Stimulated activated CD4-positive, alpha-beta T cell treated with anti-CD3 and anti-CD28 coated beads, Interleukin-1b, Interleukin-23, amount 100 ng/mL, for 1 hour (primary cell): Measurements from ENCODE around the gene SSC4D.
"Not testable (repeated sequence)": the region's sequence is repeated elsewhere in the genome, so short reads cannot be mapped to it uniquely, and the experiment has no call there.

Experiments
- DNase-seq, 2 donors: peaks; one replicate each; pipeline ENCODE4 v3.0.0-alpha.2; 2020; ENCODE audit warnings: low read depth in 2 of 2

SSC4D gene

DNA sequence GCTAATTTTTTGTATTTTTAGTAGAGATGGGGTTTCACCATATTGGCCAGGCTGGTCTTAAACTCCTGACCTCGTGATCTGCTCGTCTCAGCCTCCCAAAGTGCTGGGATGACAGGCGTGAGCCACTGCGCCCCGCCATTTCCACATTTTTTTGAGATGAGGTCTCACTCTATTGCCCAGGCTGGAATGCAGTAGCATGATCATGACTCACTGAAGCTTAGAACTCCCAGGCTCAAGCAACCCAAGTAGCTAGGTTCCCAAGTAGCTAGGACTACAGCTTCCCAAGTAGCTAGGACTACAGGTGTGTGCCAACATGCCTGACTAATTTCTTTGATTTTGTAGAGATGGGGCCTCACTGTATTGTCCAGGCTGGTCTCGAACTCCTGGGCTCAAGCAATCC is 11.6 kb upstream of the SSC4D start:
- not testable (repeated sequence) for DNase-seq

GRCh38 chr7:76417654-76418310 is 8.3 kb upstream of the SSC4D start:
- DNase-seq: not testable (repeated sequence)

DNA sequence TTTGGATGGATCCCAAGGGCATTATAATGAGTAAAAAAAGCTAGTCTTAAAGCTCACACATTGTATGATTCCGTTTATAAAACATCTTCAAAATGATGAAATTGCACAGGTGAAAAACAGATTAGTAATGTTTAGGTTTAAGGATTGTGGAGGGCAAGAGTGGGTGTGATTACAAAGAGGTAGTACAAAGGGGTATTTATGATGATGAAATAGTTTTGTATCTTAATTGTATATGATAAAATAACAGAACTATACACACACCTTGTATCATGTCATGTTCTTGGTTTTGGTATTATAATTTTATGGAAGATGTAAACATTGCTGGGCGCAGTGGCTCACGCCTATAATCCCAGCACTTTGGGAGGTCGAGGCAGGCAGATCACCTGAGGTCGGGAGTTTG is 2.8 kb upstream of the SSC4D start:
- no peak for DNase-seq

- no peak for DNase-seq
These were observed 2.1 kb upstream of the SSC4D start for GRCh38 chr7:76411626-76412025.

DNA sequence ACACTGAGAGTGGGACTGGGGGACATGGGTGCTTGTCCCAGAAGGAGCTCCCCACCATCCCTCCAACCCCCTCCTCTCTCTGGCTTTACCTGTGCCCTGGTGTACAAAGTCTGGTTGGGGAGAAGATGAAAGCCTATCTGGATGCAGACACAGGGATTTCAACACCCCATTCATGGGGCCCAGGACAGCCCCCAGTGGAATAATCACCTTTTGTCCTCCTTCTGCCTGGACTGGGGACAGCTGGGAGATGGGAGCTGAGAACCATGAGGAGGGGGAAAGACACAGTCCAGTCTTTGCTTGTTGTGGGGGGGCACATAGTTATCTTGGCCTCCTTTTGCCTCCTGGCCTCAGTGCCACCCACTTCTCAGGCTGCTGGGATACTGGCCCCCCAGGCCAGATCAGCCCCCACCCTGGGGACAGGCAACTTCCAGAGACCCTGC is 1.4 kb downstream of the SSC4D start:
- no peak for DNase-seq

- no peak for DNase-seq
These were observed 1.8 kb downstream of the SSC4D start for GRCh38 chr7:76407718-76408117.

- DNase-seq: no peak
These were observed 3.8 kb downstream of the SSC4D start for GRCh38 chr7:76405738-76406137.

- no peak for DNase-seq
These were observed 5.6 kb downstream of the SSC4D start for GRCh38 chr7:76403780-76404494.

DNA sequence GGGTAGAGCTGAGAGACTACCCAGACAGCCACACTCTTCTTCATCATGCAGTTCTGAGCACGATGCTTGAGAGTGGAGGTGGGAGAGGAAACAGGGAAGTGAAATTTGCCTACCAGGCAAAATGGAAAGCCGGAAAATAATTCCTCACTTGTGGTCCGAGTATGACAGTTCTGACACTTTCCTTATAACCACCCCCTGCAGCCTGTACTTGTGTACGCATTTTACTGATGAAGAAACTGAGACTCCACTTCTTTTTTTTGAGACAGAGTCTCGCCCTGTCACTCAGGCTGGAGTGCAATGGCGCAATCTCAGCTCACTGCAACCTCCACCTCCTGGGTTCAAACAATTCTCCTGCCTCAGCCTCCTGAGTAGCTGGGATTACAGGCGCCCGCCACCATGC is 6.4 kb downstream of the SSC4D start:
- DNase-seq: not testable (repeated sequence)

DNA sequence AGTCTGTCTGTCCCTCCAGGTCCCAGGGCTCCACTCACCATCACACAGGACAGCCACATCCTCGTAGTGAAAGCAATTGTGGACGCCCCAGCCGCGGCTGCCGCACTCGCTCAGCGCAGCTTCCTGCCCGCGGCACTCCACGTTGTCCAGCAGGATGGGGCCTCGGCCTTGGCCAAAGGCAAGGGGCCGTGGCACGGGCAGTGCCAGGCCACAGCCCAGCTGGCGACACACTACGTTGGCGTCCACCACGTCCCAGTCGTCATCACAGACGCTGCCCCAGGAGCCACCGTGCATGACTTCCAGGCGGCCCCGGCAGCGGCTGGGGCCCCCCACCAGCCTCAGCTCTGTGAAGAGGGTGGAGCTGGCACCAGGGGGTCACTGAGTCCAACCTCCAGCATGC is 9.2 kb downstream of the SSC4D start:
- no peak for DNase-seq

- DNase-seq: peak; percentile 57 to 82
These were observed 11.9 kb downstream of the SSC4D start for GRCh38 chr7:76397409-76398183.

- DNase-seq: no peak
These were observed 12.6 kb downstream of the SSC4D start for GRCh38 chr7:76396864-76397263.

DNA sequence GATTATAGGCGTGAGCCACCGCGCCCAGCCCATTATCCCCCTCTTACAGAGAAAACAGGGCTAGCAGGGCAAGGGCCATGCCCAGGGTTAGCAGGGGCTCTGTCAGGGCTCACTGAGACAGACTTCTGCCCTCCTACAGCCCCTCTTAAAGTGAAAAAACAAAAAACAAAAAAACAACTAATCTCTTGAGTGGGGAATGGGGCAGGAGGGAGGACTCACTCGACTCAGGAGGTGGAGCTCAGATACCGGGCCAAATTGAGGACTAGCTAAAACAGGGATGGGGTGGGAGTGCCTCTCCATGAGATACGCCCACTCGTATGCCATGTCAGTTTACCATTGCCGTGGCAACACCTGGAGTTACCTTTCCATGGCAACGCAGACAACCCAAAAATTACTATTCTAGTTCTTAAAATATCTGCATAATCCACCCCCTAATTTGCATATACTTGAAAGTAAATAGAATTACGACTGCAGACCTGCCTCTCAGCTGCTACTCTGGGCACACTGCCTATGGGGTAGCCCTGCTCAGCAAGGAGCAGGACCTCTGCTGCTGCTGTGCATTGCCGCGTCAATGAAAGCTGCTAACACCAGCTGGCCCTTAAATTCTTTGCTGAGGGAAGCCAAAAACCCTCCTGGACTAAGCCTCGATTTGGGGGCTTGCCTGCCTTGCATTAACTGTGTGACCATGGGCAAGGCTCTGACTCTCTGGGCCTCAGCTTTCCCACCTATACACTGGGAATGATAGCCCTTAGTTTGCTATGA is 13.4 kb downstream of the SSC4D start:
- DNase-seq: no peak

DNA sequence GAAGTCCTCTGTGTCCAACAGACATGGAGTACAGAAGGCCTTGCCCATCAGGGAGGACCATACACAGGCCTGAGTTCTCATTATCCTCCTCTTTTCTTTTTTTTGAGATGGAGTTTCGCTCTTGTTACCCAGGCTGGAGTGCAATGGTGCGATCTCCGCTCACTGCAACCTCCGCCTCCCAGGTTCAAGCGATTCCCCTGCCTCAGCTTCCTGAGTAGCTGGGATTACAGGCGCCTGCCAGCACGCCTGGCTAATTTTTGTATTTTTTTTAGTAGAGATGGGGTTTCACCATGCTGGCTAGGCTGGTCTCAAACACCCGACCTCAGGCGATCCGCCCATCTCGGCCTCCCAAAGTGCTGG is 13.9 kb downstream of the SSC4D start:
- not testable (repeated sequence) for DNase-seq

GRCh38 chr7:76394957-76395356 is 14.5 kb downstream of the SSC4D start:
- DNase-seq: no peak

- DNase-seq: peak; percentile 84 to 87
These were observed 16.1 kb downstream of the SSC4D start for GRCh38 chr7:76393116-76394031.

GRCh38 chr7:76392531-76393115 is 16.9 kb downstream of the SSC4D start:
- no peak for DNase-seq

GRCh38 chr7:76390092-76390491 is 19.4 kb downstream of the SSC4D start:
- DNase-seq: no peak

DNA sequence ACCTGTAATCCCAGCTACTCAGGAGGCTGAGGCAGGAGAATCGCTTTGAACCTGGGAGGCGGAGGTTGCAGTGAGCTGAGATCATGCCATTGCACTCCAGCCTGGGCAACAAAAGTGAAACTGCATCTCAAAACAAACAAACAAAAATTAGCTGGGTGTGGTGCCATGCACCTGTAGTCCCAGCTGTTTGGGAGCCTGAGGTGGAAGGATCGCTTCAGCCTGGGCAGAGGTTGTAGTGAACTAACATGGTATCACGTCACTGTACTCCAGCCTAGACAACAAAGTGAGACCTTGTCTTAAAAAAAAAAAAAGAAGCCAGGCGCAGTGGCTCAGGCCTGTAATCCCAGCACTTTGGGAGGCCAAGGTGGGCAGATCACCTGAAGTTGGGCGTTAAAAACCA is 21.7 kb downstream of the SSC4D start:
- DNase-seq: not testable (repeated sequence)

DNA sequence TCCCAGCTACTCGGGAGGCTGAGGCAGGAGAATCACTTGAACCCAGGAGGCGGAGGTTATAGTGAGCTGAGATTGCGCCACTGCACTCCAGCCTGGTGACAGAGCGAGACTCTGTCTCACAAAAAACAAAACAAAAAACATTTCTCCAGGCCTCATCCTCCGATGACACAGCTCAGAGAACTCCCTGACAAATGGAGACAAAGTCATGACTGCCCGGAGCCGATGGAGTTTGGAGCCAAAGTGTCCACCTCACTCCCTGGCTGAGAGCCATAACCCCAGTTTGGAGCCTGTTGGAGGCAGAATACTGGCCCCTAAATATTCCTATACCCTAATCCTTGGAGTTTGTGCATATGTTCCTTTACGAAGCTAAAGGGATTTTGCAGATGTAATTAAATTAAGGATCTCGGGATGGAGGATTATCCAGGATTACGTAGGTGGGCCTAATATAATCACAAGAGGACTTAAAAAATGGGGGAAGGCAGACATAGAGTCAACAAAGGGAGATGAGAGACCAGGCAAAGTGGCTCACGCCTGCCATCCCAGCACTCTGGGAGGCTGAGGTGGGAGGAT is 22.7 kb downstream of the SSC4D start:
- DNase-seq: no peak
